Hepatocyte (in vitro differentiated cells): ENCODE measurements around the gene RHEBL1. TPM values are rescaled to one million over a fixed set of nuclear protein-coding genes. Genes with fewer than 3 reads are reported as not detected.

Experiments used
- DNase-seq: peaks from one replicate; pipeline ENCODE4 v3.0.0-alpha.2; 2016; ENCODE audit warnings: low spot score
- H2AFZ ChIP-seq: fragments of 200-600 bp; sonication (generic); 2 replicates; pipeline ENCODE4 v1.6.0; 2016; ENCODE audit warnings: antibody characterized with exemption, mild to moderate bottlenecking
- H3K27ac ChIP-seq: fragments of 200-600 bp; sonication (generic); 2 replicates; pipeline ENCODE4 v1.5.1; 2016; ENCODE audit warnings: mild to moderate bottlenecking
- H3K27me3 ChIP-seq: fragments of 200-600 bp; sonication (generic); 2 replicates; pipeline ENCODE4 v1.6.1; 2016
- H3K36me3 ChIP-seq: fragments of 200-600 bp; sonication (generic); replicated peaks from 2 replicates; pipeline ENCODE4 v1.5.1; 2016; ENCODE audit warnings: low read depth; ENCODE audit not compliant: insufficient read depth
- H3K4me1 ChIP-seq: fragments of 200-600 bp; sonication (generic); 2 replicates; pipeline ENCODE4 v1.5.1; 2016; ENCODE audit warnings: mild to moderate bottlenecking, moderate library complexity; ENCODE audit not compliant: insufficient read depth
- H3K4me2 ChIP-seq: fragments of 200-600 bp; sonication (generic); 2 replicates; pipeline ENCODE4 v1.6.0; 2016
- H3K4me3 ChIP-seq: fragments of 200-600 bp; sonication (generic); 2 replicates; pipeline ENCODE4 v1.5.1; 2016; ENCODE audit warnings: mild to moderate bottlenecking
- H3K79me2 ChIP-seq: fragments of 200-600 bp; sonication (generic); 2 replicates; pipeline ENCODE4 v1.6.0; 2017; ENCODE audit warnings: mild to moderate bottlenecking
- H3K9me2 ChIP-seq: fragments of 200-600 bp; sonication (generic); replicated peaks from 2 replicates; pipeline ENCODE4 v1.6.0; 2017; ENCODE audit warnings: mild to moderate bottlenecking; ENCODE audit not compliant: insufficient read depth
- H3K9me3 ChIP-seq: fragments of 200-600 bp; sonication (generic); 2 replicates; pipeline ENCODE4 v1.5.1; 2016; ENCODE audit warnings: low read depth, mild to moderate bottlenecking
- H4K20me1 ChIP-seq: fragments of 200-600 bp; sonication (generic); 2 replicates; pipeline ENCODE4 v1.6.0; 2016; ENCODE audit warnings: mild to moderate bottlenecking; ENCODE audit not compliant: insufficient read depth, poor library complexity, severe bottlenecking
- EZH2 ChIP-seq: fragments of 200-600 bp; sonication (generic); IDR thresholded peaks from 2 replicates; pipeline ENCODE4 v1.6.1; 2016; ENCODE audit warnings: antibody characterized with exemption, mild to moderate bottlenecking, borderline replicate concordance
- EZH2phosphoT487 ChIP-seq: fragments of 200-600 bp; sonication (generic); IDR thresholded peaks from one replicate; pipeline ENCODE4 v1.6.1; 2018; ENCODE audit warnings: antibody characterized with exemption, mild to moderate bottlenecking, low read depth, moderate library complexity; ENCODE audit not compliant: unreplicated experiment, severe bottlenecking
- WGBS: methylation state at CpG from one replicate; pipeline ENCODE4 v1.1.6; 2016; ENCODE audit warnings: low lambda C conversion rate; ENCODE audit errors: missing lambda C conversion rate; 5-methylcytosine and 5-hydroxymethylcytosine counted together
- polyA plus RNA-seq: library from polyadenylated mRNA; unstranded; fragments of >200 nt; fragmentation: Nextera tagmentation; extraction: Ambion mirVana; gene quantifications from 2 replicates; pipeline ENCODE4 v1.2.1, GENCODE V29; 2016
- total RNA-seq: library from RNA; depleted of rRNA; stranded (reverse); fragments of >200 nt; gene quantifications from 2 replicates; pipeline ENCODE4 v1.2.3, GENCODE V29; 2014
- TF ChIP-seq, protein P1 (sequence below): fragments of 200-600 bp; sonication (generic); IDR thresholded peaks from 2 replicates; pipeline ENCODE4 v1.5.1; 2016; ENCODE audit warnings: antibody characterized with exemption, mild to moderate bottlenecking; ENCODE audit not compliant: poor library complexity

The RHEBL1 gene
- total and polyA plus RNA-seq, 2 experiments from 2014 or later = 0.30 TPM; not detected in 1

DNA sequence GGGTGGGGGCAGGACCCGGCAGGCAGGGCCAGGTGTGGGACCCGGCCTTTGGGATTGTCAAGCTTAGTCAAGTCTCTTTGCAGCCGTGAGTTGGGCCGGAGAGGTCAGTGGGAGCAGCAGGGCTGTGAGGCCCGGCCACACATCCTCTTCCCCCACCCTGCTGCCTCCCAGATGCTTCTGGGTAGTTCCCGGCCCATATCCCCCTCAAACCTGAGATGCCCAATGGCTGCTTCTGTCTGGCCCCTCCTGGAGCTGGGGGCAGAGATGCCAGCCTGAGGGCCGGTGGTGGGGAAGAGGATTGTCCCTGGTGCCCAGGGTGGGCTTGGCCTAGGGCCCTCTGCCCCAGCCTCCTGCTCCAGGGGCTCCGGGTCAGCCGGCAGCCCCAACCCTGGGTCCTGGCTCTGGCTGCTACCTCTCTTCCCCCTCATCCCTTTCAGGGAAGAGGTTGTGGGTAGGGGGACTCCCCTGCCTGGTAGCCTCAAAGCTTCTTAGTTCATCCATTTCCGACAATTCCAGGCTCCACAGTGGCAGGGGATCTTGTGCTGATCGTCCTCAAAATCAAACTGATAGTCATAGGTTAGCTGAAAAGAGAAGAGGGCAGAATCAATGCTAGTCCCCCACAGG lies 48.4 kb downstream of the RHEBL1 start:
- Histone ChIP-seq H4K20me1 (no peaks in the 10 kb centered on the region), H3K27ac (no peak overlapping the region), H2AFZ (no peak overlapping the region), H3K4me1 (peaks cover 16% of the 10 kb centered on the region), H3K9me2 (no peaks in the 10 kb centered on the region), H3K4me3 (no peak overlapping the region), H3K79me2 (peaks cover 12% of the 10 kb centered on the region), H3K36me3 (no peaks in the 10 kb centered on the region), H3K4me2 (no peak overlapping the region), H3K27me3 (no peaks in the 10 kb centered on the region), H3K9me3 (no peaks in the 10 kb centered on the region)
- no peak for DNase-seq
- WGBS = 90% methylated on average over 11 of the region's 11 CpGs
- TF ChIP-seq, protein P1, sequence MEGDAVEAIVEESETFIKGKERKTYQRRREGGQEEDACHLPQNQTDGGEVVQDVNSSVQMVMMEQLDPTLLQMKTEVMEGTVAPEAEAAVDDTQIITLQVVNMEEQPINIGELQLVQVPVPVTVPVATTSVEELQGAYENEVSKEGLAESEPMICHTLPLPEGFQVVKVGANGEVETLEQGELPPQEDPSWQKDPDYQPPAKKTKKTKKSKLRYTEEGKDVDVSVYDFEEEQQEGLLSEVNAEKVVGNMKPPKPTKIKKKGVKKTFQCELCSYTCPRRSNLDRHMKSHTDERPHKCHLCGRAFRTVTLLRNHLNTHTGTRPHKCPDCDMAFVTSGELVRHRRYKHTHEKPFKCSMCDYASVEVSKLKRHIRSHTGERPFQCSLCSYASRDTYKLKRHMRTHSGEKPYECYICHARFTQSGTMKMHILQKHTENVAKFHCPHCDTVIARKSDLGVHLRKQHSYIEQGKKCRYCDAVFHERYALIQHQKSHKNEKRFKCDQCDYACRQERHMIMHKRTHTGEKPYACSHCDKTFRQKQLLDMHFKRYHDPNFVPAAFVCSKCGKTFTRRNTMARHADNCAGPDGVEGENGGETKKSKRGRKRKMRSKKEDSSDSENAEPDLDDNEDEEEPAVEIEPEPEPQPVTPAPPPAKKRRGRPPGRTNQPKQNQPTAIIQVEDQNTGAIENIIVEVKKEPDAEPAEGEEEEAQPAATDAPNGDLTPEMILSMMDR = no peak
- TF ChIP-seq EZH2 (no peak), EZH2phosphoT487 (no peak)

DNA sequence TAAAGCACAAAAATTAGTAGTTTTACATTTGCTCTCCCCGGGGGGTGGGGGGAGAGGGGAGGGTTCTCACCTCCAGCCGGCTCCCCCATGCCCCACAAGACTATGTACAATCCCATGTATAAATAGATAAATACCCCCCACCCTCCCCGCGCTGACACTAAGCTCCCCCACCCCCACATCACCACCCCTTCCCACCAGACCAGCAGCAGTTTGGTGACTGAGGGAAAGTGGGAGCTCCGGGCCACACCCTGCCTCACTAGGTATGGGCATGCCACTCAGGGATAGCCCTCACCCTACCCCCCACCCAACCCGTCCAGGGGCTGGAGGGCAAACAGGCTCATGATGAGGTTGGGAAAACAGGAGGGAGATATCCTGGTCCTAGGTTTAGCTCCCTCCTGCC lies 49.3 kb downstream of the RHEBL1 start:
- 88% methylated on average over 4 of the region's 6 CpGs for whole genome bisulfite sequencing

DNA sequence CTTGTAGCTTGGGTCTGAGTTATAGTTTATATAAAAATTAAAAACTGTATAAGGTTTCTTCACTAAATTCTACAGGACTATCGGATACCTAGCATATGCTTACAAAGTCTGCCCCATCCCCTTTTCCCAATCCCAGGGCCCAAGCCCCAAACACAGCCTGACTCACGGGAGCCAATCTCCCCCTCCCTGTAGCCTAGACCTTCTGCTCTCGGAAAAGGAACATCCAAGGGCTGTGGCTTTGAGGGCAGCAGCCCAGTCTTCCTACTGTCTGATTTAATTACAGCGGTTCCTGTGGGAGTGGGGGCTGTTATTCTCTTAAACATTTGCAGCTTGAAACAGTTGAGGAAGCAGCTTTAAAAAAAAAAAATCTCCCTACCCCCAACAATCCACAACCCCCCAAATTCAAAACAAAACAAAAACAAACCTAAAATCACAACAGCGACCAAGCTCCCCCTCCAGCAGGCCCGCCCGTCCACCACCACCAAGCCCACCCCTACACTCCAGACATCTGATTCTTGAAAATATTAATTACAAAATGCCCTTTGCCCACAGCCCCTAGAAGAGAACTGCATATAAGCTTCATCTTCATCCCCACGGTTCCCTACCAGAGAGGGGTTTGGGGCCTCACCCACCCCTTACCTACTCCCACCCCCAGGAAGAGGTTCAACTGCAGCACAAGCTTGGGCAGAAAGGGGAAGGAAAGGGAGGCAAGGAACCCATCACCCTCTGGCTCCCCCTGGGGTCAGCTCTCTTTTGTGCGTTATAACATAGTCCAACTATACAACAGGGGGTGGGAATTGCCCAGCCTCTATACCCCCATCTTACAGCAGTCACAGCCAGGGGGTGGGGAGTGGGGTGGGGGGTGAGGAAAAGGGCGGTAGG lies 50.1 kb downstream of the RHEBL1 start:
- Histone ChIP-seq H3K27ac (peak overlapping the region; percentile 98), H3K4me2 (peak overlapping the region; percentile 72), H3K4me3 (no peak overlapping the region), H3K9me3 (no peaks in the 10 kb centered on the region), H4K20me1 (no peaks in the 10 kb centered on the region), H2AFZ (peak overlapping the region; percentile 47), H3K79me2 (peaks cover 20% of the 10 kb centered on the region), H3K27me3 (no peaks in the 10 kb centered on the region), H3K4me1 (peaks cover 16% of the 10 kb centered on the region), H3K9me2 (no peaks in the 10 kb centered on the region), H3K36me3 (no peaks in the 10 kb centered on the region)
- 74% methylated on average over 10 of the region's 10 CpGs for WGBS
- DNase-seq = peak; percentile 47
- TF ChIP-seq, protein P1 = peak; percentile 27
- TF ChIP-seq EZH2 = no peak
- no peak for TF ChIP-seq EZH2phosphoT487

More for the DNA sequence above, 49.3 kb downstream of the RHEBL1 start:
- Histone ChIP-seq H3K4me2 (no peak overlapping the region), H3K9me3 (no peaks in the 10 kb centered on the region), H3K79me2 (peaks cover 16% of the 10 kb centered on the region), H3K9me2 (no peaks in the 10 kb centered on the region), H3K4me3 (no peak overlapping the region), H3K36me3 (no peaks in the 10 kb centered on the region), H2AFZ (no peak overlapping the region), H3K27ac (no peak overlapping the region), H4K20me1 (no peaks in the 10 kb centered on the region), H3K4me1 (peaks cover 16% of the 10 kb centered on the region), H3K27me3 (no peaks in the 10 kb centered on the region)
- DNase-seq = no peak
- TF ChIP-seq, protein P1 = no peak
- TF ChIP-seq EZH2phosphoT487 (no peak), EZH2 (no peak)
